WERI-Rb-1 (cell line): ENCODE data around the gene SLC25A44.

ENCODE experiments used
- DNase-seq: peaks from one replicate; pipeline ENCODE4 v3.0.0-alpha.2; 2020
- H3K27ac ChIP-seq: fragments of 250-450 bp; sonication (Bioruptor Pico); 2 replicates; pipeline ENCODE4 v1.5.1; 2020; ENCODE audit warnings: mild to moderate bottlenecking, moderate library complexity
- H3K27me3 ChIP-seq: fragments of 250-450 bp; sonication (Bioruptor Pico); 2 replicates; pipeline ENCODE4 v1.5.1; 2021; ENCODE audit warnings: mild to moderate bottlenecking, low read depth, moderate library complexity; ENCODE audit not compliant: insufficient read depth, severe bottlenecking
- H3K36me3 ChIP-seq: fragments of 250-450 bp; sonication (Bioruptor Pico); 2 replicates; pipeline ENCODE4 v1.5.1; 2020; ENCODE audit warnings: mild to moderate bottlenecking, moderate library complexity
- H3K4me3 ChIP-seq: 2 replicates; pipeline ENCODE4 v1.5.1; 2011; ENCODE audit warnings: low read depth, mild to moderate bottlenecking, control low read depth, low read length
- H3K9me3 ChIP-seq: fragments of 250-450 bp; sonication (Bioruptor Pico); 2 replicates; pipeline ENCODE4 v1.5.1; 2021; ENCODE audit warnings: mild to moderate bottlenecking, moderate library complexity; ENCODE audit not compliant: severe bottlenecking
- CTCF ChIP-seq: IDR thresholded peaks from 2 replicates; pipeline ENCODE4 v1.5.1; 2011; ENCODE audit warnings: low read depth, mild to moderate bottlenecking, control low read depth, inconsistent platforms, low read length

Gene SLC25A44

GRCh38 chr1:156160000-156160742, 33.7 kb upstream of the SLC25A44 start:
- DNase-seq, result no peak
- H3K27ac ChIP-seq, result peak overlapping the region; percentile 76
- peak overlapping the region; percentile 47 for H3K4me3 ChIP-seq
- no peaks in the 10 kb centered on the region for H3K36me3 ChIP-seq
- no peaks in the 10 kb centered on the region for H3K9me3 ChIP-seq
- no peaks in the 10 kb centered on the region for H3K27me3 ChIP-seq
- TF ChIP-seq CTCF, result no peak

- H3K27ac ChIP-seq, result peak overlapping the region; percentile 76
- peak; percentile 99 for DNase-seq
- H3K36me3 ChIP-seq, result no peaks in the 10 kb centered on the region
- no peaks in the 10 kb centered on the region for H3K27me3 ChIP-seq
- peak overlapping the region; percentile 47 for H3K4me3 ChIP-seq
- TF ChIP-seq CTCF, result no peak
- H3K9me3 ChIP-seq, result peaks cover 4% of the 10 kb centered on the region
Measured at GRCh38 chr1:156160743-156161171, 33.1 kb upstream of the SLC25A44 start.

- peaks cover 7% of the 10 kb centered on the region for H3K9me3 ChIP-seq
- no peak for TF ChIP-seq CTCF
Measured at GRCh38 chr1:156162430-156163037, 31.4 kb upstream of the SLC25A44 start.

GRCh38 chr1:156163712-156164111, 30.2 kb upstream of the SLC25A44 start:
- no peaks in the 10 kb centered on the region for H3K27me3 ChIP-seq
- no peak overlapping the region for H3K4me3 ChIP-seq
- no peaks in the 10 kb centered on the region for H3K36me3 ChIP-seq
- TF ChIP-seq CTCF, result no peak
- H3K9me3 ChIP-seq, result peaks cover 7% of the 10 kb centered on the region
- no peak for DNase-seq
- H3K27ac ChIP-seq, result no peak overlapping the region

More at GRCh38 chr1:156162430-156163037, 31.4 kb upstream of the SLC25A44 start:
- Histone ChIP-seq H3K4me3 (no peak overlapping the region), H3K27ac (peak overlapping the region; percentile 72; the same call in 1 of the 2 replicates), H3K27me3 (no peaks in the 10 kb centered on the region), H3K36me3 (no peaks in the 10 kb centered on the region)
- DNase-seq, result no peak

GRCh38 chr1:156164125-156164831, 29.6 kb upstream of the SLC25A44 start:
- Histone ChIP-seq H3K27ac (no peak overlapping the region), H3K4me3 (no peak overlapping the region), H3K9me3 (peaks cover 7% of the 10 kb centered on the region), H3K27me3 (no peaks in the 10 kb centered on the region), H3K36me3 (no peaks in the 10 kb centered on the region)
- no peak for DNase-seq
- TF ChIP-seq CTCF, result no peak
